ENCODE measurements around the gene AKAP1. TPM values are rescaled to one million over a fixed set of nuclear protein-coding genes. Genes with fewer than 3 reads are reported as not detected.

AKAP1 gene
- total RNA-seq, 2 experiments from 2014 or later, result 41.8 to 49.0 TPM

DNA sequence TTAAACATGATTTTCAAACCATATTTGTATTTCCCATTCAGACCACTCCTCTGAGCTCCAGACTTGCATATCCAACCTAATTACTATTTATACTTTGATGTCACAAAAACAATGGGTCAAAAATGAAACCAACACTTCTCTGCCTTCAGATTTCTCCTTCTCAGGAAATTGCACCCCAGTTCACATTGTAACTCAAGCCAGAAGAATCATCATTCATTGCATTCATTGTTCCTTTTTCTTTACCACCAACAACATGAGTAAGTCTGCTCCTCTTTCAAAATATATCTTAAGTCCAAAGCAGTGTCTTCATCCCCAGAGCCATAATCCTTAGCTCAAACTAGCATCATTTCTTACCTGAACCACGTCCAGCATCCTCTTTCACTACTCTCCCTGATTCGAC, 2.6 kb upstream of the AKAP1 start:
- no TSS peak for BruUV-seq (replicated peaks)
- no peaks in the 10 kb centered on the region for H3K9me3 ChIP-seq (ENCODE audit: low read length)
- H3K4me3 ChIP-seq (ENCODE audit: low read depth, low read length, poor library complexity, severe bottlenecking), result no peak overlapping the region
- CTCF ChIA-PET (ENCODE audit: unreplicated experiment), result interaction anchor here (0.8 kb wide), 1 partner anchor 20 kb away, joined by 3 read pairs; no protein-coding TSS in a partner anchor
- H4K20me1 ChIP-seq (ENCODE audit: insufficient read depth, low read length), result peaks cover 15% of the 10 kb centered on the region
- no peak overlapping the region for H2AFZ ChIP-seq (ENCODE audit: low read length)
- intact Hi-C loops (cut with micrococcal nuclease; ENCODE audit: unreplicated experiment), result no loop called here
- POLR2A ChIA-PET, result interaction anchor here (0.7 kb wide), 2 partner anchors 10 to 14 kb away, joined by 3 read pairs; no protein-coding TSS in a partner anchor
- no peak for TF ChIP-seq EZH2phosphoT487 (IDR thresholded peaks at IDR 0.05; ENCODE audit: borderline replicate concordance, low read depth, low read length)
- TF ChIP-seq, protein P1, sequence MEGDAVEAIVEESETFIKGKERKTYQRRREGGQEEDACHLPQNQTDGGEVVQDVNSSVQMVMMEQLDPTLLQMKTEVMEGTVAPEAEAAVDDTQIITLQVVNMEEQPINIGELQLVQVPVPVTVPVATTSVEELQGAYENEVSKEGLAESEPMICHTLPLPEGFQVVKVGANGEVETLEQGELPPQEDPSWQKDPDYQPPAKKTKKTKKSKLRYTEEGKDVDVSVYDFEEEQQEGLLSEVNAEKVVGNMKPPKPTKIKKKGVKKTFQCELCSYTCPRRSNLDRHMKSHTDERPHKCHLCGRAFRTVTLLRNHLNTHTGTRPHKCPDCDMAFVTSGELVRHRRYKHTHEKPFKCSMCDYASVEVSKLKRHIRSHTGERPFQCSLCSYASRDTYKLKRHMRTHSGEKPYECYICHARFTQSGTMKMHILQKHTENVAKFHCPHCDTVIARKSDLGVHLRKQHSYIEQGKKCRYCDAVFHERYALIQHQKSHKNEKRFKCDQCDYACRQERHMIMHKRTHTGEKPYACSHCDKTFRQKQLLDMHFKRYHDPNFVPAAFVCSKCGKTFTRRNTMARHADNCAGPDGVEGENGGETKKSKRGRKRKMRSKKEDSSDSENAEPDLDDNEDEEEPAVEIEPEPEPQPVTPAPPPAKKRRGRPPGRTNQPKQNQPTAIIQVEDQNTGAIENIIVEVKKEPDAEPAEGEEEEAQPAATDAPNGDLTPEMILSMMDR (conservative IDR thresholded peaks at IDR 0.05; ENCODE audit: low read length), result no peak
- H3K9me2 ChIP-seq (ENCODE audit: insufficient read depth, low read length), result no peaks in the 10 kb centered on the region
- DNase-seq (ENCODE audit: low spot score), result no peak
- H3K36me3 ChIP-seq (ENCODE audit: insufficient read depth, low read length), result peaks cover 8% of the 10 kb centered on the region; the same call in 1 of the 2 replicates
- H3K4me1 ChIP-seq (ENCODE audit: insufficient read depth, low read length, poor library complexity, severe bottlenecking), result peaks cover 18% of the 10 kb centered on the region
- peaks cover 20% of the 10 kb centered on the region for H3K79me2 ChIP-seq (ENCODE audit: insufficient read depth, low read depth, low read length)
- H3K4me2 ChIP-seq (ENCODE audit: low read length), result peak overlapping the region; percentile 6; the same call in 1 of the 2 replicates
- H3K27ac ChIP-seq (ENCODE audit: low read depth, low read length, poor library complexity, severe bottlenecking), result no peak overlapping the region

DNA sequence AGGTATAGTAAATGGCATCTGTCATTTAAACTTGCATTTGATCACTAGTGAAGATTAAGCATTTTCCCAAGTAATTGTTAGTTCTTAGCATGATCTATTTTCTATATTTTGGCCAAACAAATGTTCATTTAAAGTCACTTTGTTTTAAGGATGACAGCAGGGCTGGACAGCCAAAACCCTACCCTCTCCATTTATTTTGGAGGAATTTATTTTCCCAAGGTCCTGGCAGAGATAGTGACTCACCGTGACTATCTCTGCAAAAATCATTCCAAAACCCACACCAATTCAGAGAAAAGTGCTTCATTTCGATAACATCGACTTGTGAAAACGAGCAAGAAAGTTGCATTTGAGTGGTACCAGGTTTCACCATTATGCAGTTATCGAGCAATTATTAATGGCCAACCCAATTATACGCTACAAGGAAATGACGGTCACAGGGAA, 665 bp upstream of the AKAP1 start:
- CTCF ChIA-PET (ENCODE audit: unreplicated experiment), result no interaction called here
- intact Hi-C loops (cut with micrococcal nuclease; ENCODE audit: unreplicated experiment), result no loop called here
- Histone ChIP-seq H3K4me3 (ENCODE audit: low read depth, low read length, poor library complexity, severe bottlenecking) (peak overlapping the region; percentile 99), H3K79me2 (ENCODE audit: insufficient read depth, low read depth, low read length) (peaks cover 39% of the 10 kb centered on the region), H3K9me2 (ENCODE audit: insufficient read depth, low read length) (no peaks in the 10 kb centered on the region), H3K27ac (ENCODE audit: low read depth, low read length, poor library complexity, severe bottlenecking) (peak overlapping the region; percentile 62), H3K36me3 (ENCODE audit: insufficient read depth, low read length) (peaks cover 21% of the 10 kb centered on the region), H3K4me1 (ENCODE audit: insufficient read depth, low read length, poor library complexity, severe bottlenecking) (peaks cover 29% of the 10 kb centered on the region), H2AFZ (ENCODE audit: low read length) (peak overlapping the region; percentile 77), H3K4me2 (ENCODE audit: low read length) (peak overlapping the region; percentile 71), H3K9me3 (ENCODE audit: low read length) (no peaks in the 10 kb centered on the region), H4K20me1 (ENCODE audit: insufficient read depth, low read length) (peaks cover 32% of the 10 kb centered on the region)
- TSS peak; percentile 95 for BruUV-seq (replicated peaks)
- TF ChIP-seq EZH2phosphoT487 (IDR thresholded peaks at IDR 0.05; ENCODE audit: borderline replicate concordance, low read depth, low read length), result no peak
- TF ChIP-seq, protein P1 (conservative IDR thresholded peaks at IDR 0.05; ENCODE audit: low read length), result no peak
- POLR2A ChIA-PET, result interaction anchor here (0.6 to 0.7 kb wide), 2 partner anchors 153 to 221 kb away, joined by 3 read pairs; no protein-coding TSS in a partner anchor
- no peak for DNase-seq (ENCODE audit: low spot score)

DNA sequence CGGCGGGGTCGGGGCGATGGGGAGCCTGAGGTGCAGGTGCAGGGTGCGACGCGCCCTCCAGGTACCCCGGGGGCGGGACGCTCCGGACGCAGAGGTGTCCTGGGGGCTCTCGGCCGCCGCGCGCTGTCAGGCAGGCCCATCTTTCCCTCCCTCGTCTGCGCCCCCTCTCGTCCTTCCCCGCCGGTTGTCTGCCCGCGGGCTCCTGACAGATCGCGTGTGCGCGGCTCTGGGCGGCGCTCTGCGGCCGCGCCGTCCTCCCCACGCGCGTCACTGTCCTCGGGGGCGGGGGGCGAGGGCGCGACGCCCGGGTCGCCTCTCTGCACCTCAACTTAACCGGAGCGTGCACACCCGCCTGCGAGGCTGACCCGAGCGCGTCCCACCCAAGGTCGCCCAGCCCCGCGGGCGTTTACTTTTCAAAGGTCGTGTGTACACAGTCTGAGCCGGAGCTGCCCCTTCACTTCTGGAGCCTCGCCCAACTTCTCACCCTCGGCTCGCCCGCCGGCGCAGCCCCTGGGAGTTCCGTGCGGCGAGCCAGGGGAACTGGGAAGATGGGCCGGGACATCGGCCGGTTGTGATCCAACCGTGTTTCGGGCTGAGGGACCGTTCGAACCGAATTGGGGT, 512 bp downstream of the AKAP1 start:
- DNase-seq (ENCODE audit: low spot score), result peak; percentile 69
- intact Hi-C loops (cut with micrococcal nuclease; ENCODE audit: unreplicated experiment), result loop anchor here (1.0 to 5.0 kb wide), 4 partner anchors 78 to 253 kb away; partner anchors contain the start of genes C17orf67, COIL, DGKE and SCPEP1
- no peaks in the 10 kb centered on the region for H3K9me2 ChIP-seq (ENCODE audit: insufficient read depth, low read length)
- H3K4me3 ChIP-seq (ENCODE audit: low read depth, low read length, poor library complexity, severe bottlenecking), result peak overlapping the region; percentile 99
- H3K79me2 ChIP-seq (ENCODE audit: insufficient read depth, low read depth, low read length), result peaks cover 51% of the 10 kb centered on the region
- H3K36me3 ChIP-seq (ENCODE audit: insufficient read depth, low read length), result peaks cover 25% of the 10 kb centered on the region
- H2AFZ ChIP-seq (ENCODE audit: low read length), result peak overlapping the region; percentile 71; the same call in 1 of the 2 replicates
- ChIA-PET CTCF (ENCODE audit: unreplicated experiment) (no interaction called here), POLR2A (interaction anchor here (0.5 to 0.6 kb wide), 2 partner anchors 9 to 1545 kb away, joined by 4 to 7 read pairs; no protein-coding TSS in a partner anchor)
- H3K4me2 ChIP-seq (ENCODE audit: low read length), result peak overlapping the region; percentile 100
- H3K9me3 ChIP-seq (ENCODE audit: low read length), result no peaks in the 10 kb centered on the region
- peaks cover 35% of the 10 kb centered on the region for H3K4me1 ChIP-seq (ENCODE audit: insufficient read depth, low read length, poor library complexity, severe bottlenecking)
- TF ChIP-seq EZH2phosphoT487 (IDR thresholded peaks at IDR 0.05; ENCODE audit: borderline replicate concordance, low read depth, low read length), result no peak
- TF ChIP-seq, protein P1 (conservative IDR thresholded peaks at IDR 0.05; ENCODE audit: low read length), result peak; percentile 50
- peaks cover 43% of the 10 kb centered on the region for H4K20me1 ChIP-seq (ENCODE audit: insufficient read depth, low read length)
- no TSS peak for BruUV-seq (replicated peaks)
- H3K27ac ChIP-seq (ENCODE audit: low read depth, low read length, poor library complexity, severe bottlenecking), result peak overlapping the region; percentile 60
